Breast epithelium (tissue), 4 donors: ENCODE measurements around the gene ATP5PB. TPM values are rescaled to one million over a fixed set of nuclear protein-coding genes. Genes with fewer than 3 reads are reported as not detected.

ENCODE experiments used
- DNase-seq, 2 donors: peaks; one replicate each; pipeline ENCODE4 v3.0.0-alpha.2; 2019; ENCODE audit warnings: low spot score in 2 of 2
- H3K27ac ChIP-seq, 2 donors: fragments of 200-600 bp; sonication (generic) in 1 of 2; one replicate each; pipeline ENCODE4 v1.5.1; 2016 to 2019; ENCODE audit warnings: mild to moderate bottlenecking in 1 of 2
- H3K27me3 ChIP-seq, 2 donors: fragments of 200-600 bp; sonication (generic) in 1 of 2; one replicate each; pipeline versions ENCODE4 v1.5.1 to v1.6.0; 2017 to 2019; ENCODE audit warnings: control low read depth in 1 of 2, mild to moderate bottlenecking in 1 of 2
- H3K36me3 ChIP-seq: fragments of 200-600 bp; one replicate; pipeline ENCODE4 v1.5.1; 2019
- H3K4me1 ChIP-seq, 2 donors: fragments of 200-600 bp; sonication (generic); one replicate each; pipeline ENCODE4 v1.5.1; 2016 to 2019; ENCODE audit warnings: control low read depth in 1 of 2
- H3K4me3 ChIP-seq, 3 donors: fragments of 200-600 bp; sonication (generic); 1 replicate in 2 of 3; 2 replicates in 1 of 3; pipeline ENCODE4 v1.5.1; 2016 to 2019; ENCODE audit warnings: mild to moderate bottlenecking in 3 of 3, moderate library complexity in 2 of 3
- H3K9me3 ChIP-seq, 2 donors: fragments of 200-600 bp; sonication (generic) in 1 of 2; one replicate each; pipeline ENCODE4 v1.5.1; 2016 to 2019; ENCODE audit warnings: control low read depth in 1 of 2
- POLR2A ChIP-seq: fragments of 450-650 bp; IDR thresholded peaks from one replicate; pipeline ENCODE4 v1.6.1; 2016; ENCODE audit warnings: antibody characterized with exemption, mild to moderate bottlenecking, moderate library complexity
- POLR2AphosphoS5 ChIP-seq, 3 donors: sonication (generic); formaldehyde crosslinking; IDR thresholded peaks; one replicate each; pipeline ENCODE4 v1.6.1; 2017; ENCODE audit warnings: antibody characterized with exemption in 3 of 3
- intact Hi-C: fragments of 100-400 bp; cut with DNase I; formaldehyde crosslinking; loops from one replicate; pipeline ENCODE4 v1.15.1; 2023; ENCODE audit warnings: low total_unique reads
- total RNA-seq, 3 donors: library from RNA; depleted of rRNA; stranded (reverse); fragments of >200 nt; gene quantifications; one replicate each; pipeline ENCODE4 v1.1.0, GENCODE V29; 2016
- TF ChIP-seq, protein P1 (sequence below), 3 donors: fragments of 450-650 bp; IDR thresholded peaks; one replicate each; pipeline ENCODE4 v1.5.1; 2016 to 2017; ENCODE audit warnings: antibody characterized with exemption in 3 of 3, mild to moderate bottlenecking in 3 of 3, moderate library complexity in 3 of 3

The ATP5PB gene
- total RNA-seq, 3 donors from 2014 or later = 143 to 159 (median 148) TPM

GRCh38 chr1:111471538-111471937 lies 22.3 kb downstream of the ATP5PB start:
- DNase-seq = no peak
- TF ChIP-seq, protein P1, sequence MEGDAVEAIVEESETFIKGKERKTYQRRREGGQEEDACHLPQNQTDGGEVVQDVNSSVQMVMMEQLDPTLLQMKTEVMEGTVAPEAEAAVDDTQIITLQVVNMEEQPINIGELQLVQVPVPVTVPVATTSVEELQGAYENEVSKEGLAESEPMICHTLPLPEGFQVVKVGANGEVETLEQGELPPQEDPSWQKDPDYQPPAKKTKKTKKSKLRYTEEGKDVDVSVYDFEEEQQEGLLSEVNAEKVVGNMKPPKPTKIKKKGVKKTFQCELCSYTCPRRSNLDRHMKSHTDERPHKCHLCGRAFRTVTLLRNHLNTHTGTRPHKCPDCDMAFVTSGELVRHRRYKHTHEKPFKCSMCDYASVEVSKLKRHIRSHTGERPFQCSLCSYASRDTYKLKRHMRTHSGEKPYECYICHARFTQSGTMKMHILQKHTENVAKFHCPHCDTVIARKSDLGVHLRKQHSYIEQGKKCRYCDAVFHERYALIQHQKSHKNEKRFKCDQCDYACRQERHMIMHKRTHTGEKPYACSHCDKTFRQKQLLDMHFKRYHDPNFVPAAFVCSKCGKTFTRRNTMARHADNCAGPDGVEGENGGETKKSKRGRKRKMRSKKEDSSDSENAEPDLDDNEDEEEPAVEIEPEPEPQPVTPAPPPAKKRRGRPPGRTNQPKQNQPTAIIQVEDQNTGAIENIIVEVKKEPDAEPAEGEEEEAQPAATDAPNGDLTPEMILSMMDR (IDR thresholded peaks at IDR 0.05) = no peak
- TF ChIP-seq POLR2A (no peak), POLR2AphosphoS5 (IDR thresholded peaks at IDR 0.05) (no peak)
- intact Hi-C loops = no loop called here
- Histone ChIP-seq H3K4me3 (no peak overlapping the region), H3K27me3 (no peaks in the 10 kb centered on the region), H3K4me1 (no peaks in the 10 kb centered on the region), H3K36me3 (peaks cover 5% of the 10 kb centered on the region), H3K9me3 (no peaks in the 10 kb centered on the region), H3K27ac (no peak overlapping the region)

DNA sequence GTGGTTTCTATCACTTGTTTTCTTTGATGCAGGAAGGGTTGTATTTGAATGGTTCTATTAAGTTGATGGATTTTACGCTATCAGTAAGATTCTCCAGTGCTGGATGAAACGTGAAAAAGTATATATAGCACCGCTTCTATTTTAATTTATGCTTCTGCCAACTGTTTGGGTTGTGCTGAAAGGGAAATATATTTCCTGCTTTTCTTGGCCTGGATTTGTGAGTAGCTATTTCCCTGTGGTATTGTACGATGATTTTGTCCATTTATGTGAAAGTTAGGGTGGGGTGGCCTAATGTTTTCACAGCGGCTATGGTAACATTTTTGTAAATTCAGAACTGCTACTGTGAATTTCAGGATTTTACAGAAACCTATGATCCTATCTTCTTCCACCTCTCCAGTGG lies 24.8 kb downstream of the ATP5PB start:
- intact Hi-C loops = no loop called here
- TF ChIP-seq POLR2A (no peak), POLR2AphosphoS5 (IDR thresholded peaks at IDR 0.05) (no peak)
- TF ChIP-seq, protein P1 (IDR thresholded peaks at IDR 0.05) = no peak
- Histone ChIP-seq H3K27ac (peak overlapping the region in 1 of 2 donors; percentile 22), H3K36me3 (no peaks in the 10 kb centered on the region), H3K4me3 (peak overlapping the region; percentile 6 to 24 (median 20)), H3K27me3 (no peaks in the 10 kb centered on the region), H3K4me1 (no peaks in the 10 kb centered on the region), H3K9me3 (no peaks in the 10 kb centered on the region)
- DNase-seq = no peak

DNA sequence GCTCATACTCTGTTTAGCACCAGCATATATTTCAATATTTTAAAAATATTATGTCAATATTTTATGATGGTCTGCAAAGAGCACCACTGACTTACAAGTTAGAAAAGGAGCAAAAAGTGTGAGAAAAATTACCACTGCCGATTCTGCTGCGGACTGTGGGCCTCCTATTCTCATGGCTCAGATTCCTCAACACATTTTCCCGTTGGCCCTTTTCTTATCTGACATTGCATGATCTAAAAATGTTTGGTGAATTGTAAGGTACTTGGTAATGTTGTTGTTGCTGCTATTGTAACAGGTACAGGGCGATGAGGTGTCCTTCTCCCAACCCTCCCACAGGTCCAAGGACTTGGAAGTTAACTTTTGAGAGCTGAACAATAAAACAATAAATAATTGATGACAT lies 25.3 kb downstream of the ATP5PB start:
- DNase-seq = no peak
- no peak overlapping the region for H3K27ac ChIP-seq
- peak overlapping the region; percentile 6 to 24 (median 20) for H3K4me3 ChIP-seq
- no peaks in the 10 kb centered on the region for H3K36me3 ChIP-seq
- H3K4me1 ChIP-seq = no peaks in the 10 kb centered on the region
- H3K27me3 ChIP-seq = no peaks in the 10 kb centered on the region
- intact Hi-C loops = no loop called here
- TF ChIP-seq POLR2AphosphoS5 (IDR thresholded peaks at IDR 0.05) = no peak
- no peak for TF ChIP-seq POLR2A
- TF ChIP-seq, protein P1 (IDR thresholded peaks at IDR 0.05) = no peak
- H3K9me3 ChIP-seq = no peaks in the 10 kb centered on the region

DNA sequence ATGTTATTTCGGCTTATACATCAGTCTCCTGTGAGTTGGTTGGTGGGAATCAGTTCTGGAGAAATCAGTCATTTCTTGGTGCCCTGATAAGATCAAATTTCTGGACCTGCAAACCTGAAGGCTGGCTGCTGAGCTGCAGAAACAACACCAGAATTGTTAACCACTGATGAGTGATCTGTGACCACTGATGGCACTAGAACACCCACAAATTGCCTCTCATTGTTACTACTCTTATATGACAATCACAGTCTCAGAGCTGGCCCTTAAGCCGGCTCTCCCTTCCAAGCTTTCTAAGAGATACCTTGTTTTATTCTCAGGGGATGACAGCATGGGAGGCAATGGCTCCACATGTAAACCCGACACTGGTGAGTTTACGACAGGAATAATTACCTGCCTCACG lies 26.4 kb downstream of the ATP5PB start:
- no peak for DNase-seq
- intact Hi-C loops = no loop called here
- H3K27ac ChIP-seq = no peak overlapping the region

DNA sequence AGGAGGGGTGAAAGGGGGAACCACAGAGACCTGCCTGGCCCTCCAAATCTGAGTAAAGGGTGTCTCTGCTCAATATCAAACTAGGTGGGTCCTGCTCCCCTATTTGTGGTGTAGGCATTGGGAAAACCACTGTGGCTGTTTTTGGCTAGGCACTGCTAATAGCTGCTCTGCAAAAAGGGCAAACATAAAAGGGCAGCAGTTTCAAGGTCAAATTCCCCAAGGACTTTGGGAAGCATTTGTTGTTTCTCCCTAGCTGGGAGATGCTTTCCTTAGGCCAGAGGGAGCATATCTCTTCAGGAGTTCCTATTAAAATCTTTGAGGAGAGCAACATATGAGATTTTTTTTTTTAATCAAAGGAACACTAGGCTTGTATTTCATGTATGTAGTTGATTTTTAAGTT lies 26.9 kb downstream of the ATP5PB start:
- H3K4me1 ChIP-seq = no peaks in the 10 kb centered on the region
- no peaks in the 10 kb centered on the region for H3K27me3 ChIP-seq
- no peak overlapping the region for H3K27ac ChIP-seq
- no peak overlapping the region for H3K4me3 ChIP-seq
- no peaks in the 10 kb centered on the region for H3K9me3 ChIP-seq
- no peaks in the 10 kb centered on the region for H3K36me3 ChIP-seq
- DNase-seq = no peak
- TF ChIP-seq, protein P1 (IDR thresholded peaks at IDR 0.05) = no peak
- no peak for TF ChIP-seq POLR2AphosphoS5 (IDR thresholded peaks at IDR 0.05)
- TF ChIP-seq POLR2A = no peak
- intact Hi-C loops = no loop called here

More for the DNA sequence above, 26.4 kb downstream of the ATP5PB start:
- H3K4me1 ChIP-seq = no peaks in the 10 kb centered on the region
- H3K9me3 ChIP-seq = no peaks in the 10 kb centered on the region
- TF ChIP-seq POLR2AphosphoS5 (IDR thresholded peaks at IDR 0.05) = no peak
- TF ChIP-seq, protein P1 (IDR thresholded peaks at IDR 0.05) = no peak
- no peak for TF ChIP-seq POLR2A
- H3K27me3 ChIP-seq = no peaks in the 10 kb centered on the region
- H3K4me3 ChIP-seq = peak overlapping the region in 1 of 3 donors; percentile 20
- H3K36me3 ChIP-seq = no peaks in the 10 kb centered on the region
